Upper lobe of left lung (tissue), 4 donors: ENCODE measurements around the gene GAB2.
"Not testable (repeated sequence)": the region's sequence is repeated elsewhere in the genome, so short reads cannot be mapped to it uniquely, and the experiment has no call there.

Experiments
- CTCF ChIP-seq, 6 experiments: fragments of 450-650 bp in 4 of 6; fragments of 200-600 bp in 2 of 6; sonication (generic) in 2 of 6; IDR thresholded peaks; one replicate each; pipeline ENCODE4 v1.5.1; 2016 to 2019; ENCODE audit warnings: antibody characterized with exemption in 6 of 6
- EP300 ChIP-seq, 4 donors: sonication (generic); formaldehyde crosslinking; IDR thresholded peaks; one replicate each; pipeline ENCODE4 v1.5.1; 2017; ENCODE audit warnings: antibody characterized with exemption in 4 of 4, control low read depth in 2 of 4

- not testable (repeated sequence) for TF ChIP-seq CTCF, EP300 (IDR thresholded peaks at IDR 0.05)
Observed at GRCh38 chr11:78271801-78272200, 145.8 kb downstream of the GAB2 start.
